Osteoblast (primary cell): ENCODE results near the gene PYROXD2. TPM values are rescaled to one million over a fixed set of nuclear protein-coding genes. Genes with fewer than 3 reads are reported as not detected.

Experiments
- DNase-seq: peaks from one replicate; pipeline ENCODE4 v3.0.0; 2011; ENCODE audit warnings: low spot score, mixed read lengths; ENCODE audit not compliant: insufficient read length; ENCODE audit errors: missing footprints
- H2AFZ ChIP-seq: 2 replicates; pipeline ENCODE4 v1.6.0; 2011; ENCODE audit warnings: mild to moderate bottlenecking, low read length
- H3K27ac ChIP-seq: 2 replicates; pipeline ENCODE4 v1.5.1; 2011; ENCODE audit warnings: mild to moderate bottlenecking, low read depth, low read length, moderate library complexity
- H3K27me3 ChIP-seq: 2 replicates; pipeline ENCODE4 v1.6.0; 2012; ENCODE audit warnings: mild to moderate bottlenecking, control low read depth, inconsistent platforms, low read length, moderate library complexity; ENCODE audit not compliant: insufficient read depth
- H3K36me3 ChIP-seq: 2 replicates; pipeline ENCODE4 v1.5.1; 2011; ENCODE audit warnings: mild to moderate bottlenecking, low read length, control low read depth, moderate library complexity; ENCODE audit not compliant: insufficient read depth
- H3K4me1 ChIP-seq: 2 replicates; pipeline ENCODE4 v1.5.1; 2011; ENCODE audit warnings: mild to moderate bottlenecking, low read length, control low read depth, moderate library complexity; ENCODE audit not compliant: insufficient read depth
- H3K4me2 ChIP-seq: 2 replicates; pipeline ENCODE4 v1.6.0; 2011; ENCODE audit warnings: mild to moderate bottlenecking, low read length; ENCODE audit not compliant: insufficient read depth
- H3K4me3 ChIP-seq: fragments of 200-600 bp; sonication (generic); 3 replicates; pipeline ENCODE4 v1.5.1; 2012; ENCODE audit warnings: mild to moderate bottlenecking, low read length, inconsistent platforms; ENCODE audit not compliant: insufficient read depth
- H3K79me2 ChIP-seq: 2 replicates; pipeline ENCODE4 v1.6.0; 2012; ENCODE audit warnings: mild to moderate bottlenecking, low read length, control low read depth, inconsistent platforms; ENCODE audit not compliant: insufficient read depth
- H3K9me3 ChIP-seq: 2 replicates; pipeline ENCODE4 v1.5.1; 2011; ENCODE audit warnings: low read depth, low read length, control low read depth
- H4K20me1 ChIP-seq: 2 replicates; pipeline ENCODE4 v1.6.0; 2012; ENCODE audit warnings: mild to moderate bottlenecking, low read length, control low read depth; ENCODE audit not compliant: insufficient read depth
- total RNA-seq: library from RNA; depleted of rRNA; stranded (reverse); fragments of >200 nt; gene quantifications from 2 replicates; pipeline ENCODE4 v1.2.3, GENCODE V29; 2012
- TF ChIP-seq, protein P1 (sequence below): IDR thresholded peaks from 2 replicates; pipeline ENCODE4 v1.5.1; 2011; ENCODE audit warnings: mild to moderate bottlenecking, low read depth, low read length, moderate library complexity; ENCODE audit errors: extremely low read depth

PYROXD2 gene
- total RNA-seq, 1 donor: 11.6 TPM

DNA sequence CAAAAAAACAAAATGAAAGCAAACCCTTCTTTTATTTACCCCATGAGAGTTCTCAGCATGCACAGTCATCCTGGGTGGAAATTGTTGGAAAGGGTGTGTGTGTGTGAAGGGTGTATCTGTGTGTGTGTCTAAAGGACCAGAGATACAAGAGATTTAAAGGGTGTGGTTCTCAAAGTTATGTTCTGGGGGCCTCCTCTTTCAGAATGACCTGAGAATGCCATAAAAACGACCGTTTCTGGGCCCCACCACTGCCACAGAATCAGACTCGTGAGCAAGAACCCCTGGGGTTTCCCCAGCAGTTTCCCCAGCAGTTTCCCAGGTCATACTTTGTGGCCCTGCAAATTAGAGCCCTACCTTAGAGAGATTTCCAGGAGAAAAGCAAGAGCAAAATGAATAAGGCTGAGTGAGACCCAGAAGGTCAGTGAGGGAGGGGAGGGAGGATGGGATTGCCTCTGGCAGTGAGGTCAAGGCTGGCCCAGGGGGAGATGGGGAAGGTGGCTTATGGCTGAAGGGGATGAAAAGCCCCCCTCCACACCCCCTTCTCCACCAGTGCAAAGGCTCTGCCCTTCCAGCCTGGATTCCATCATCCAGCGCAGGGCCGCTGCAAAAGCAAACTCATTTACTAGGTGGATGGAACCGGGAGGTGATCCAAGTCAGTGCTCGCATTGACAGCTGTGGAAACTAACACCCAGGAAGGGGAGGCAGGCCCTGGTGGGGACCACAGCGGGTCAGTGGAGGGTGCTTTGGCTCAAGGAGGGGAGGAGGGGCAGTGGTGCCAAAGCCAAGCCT, 10.2 kb downstream of the PYROXD2 start:
- DNase-seq: peak; percentile 90
- Histone ChIP-seq H3K27ac (peak overlapping the region; percentile 92), H3K4me3 (peak overlapping the region; percentile 52), H3K27me3 (no peaks in the 10 kb centered on the region), H3K4me2 (peak overlapping the region; percentile 71), H3K79me2 (no peaks in the 10 kb centered on the region), H4K20me1 (no peaks in the 10 kb centered on the region), H3K36me3 (peaks cover 3% of the 10 kb centered on the region), H3K4me1 (peaks cover 21% of the 10 kb centered on the region), H2AFZ (peak overlapping the region; percentile 27), H3K9me3 (no peaks in the 10 kb centered on the region)
- TF ChIP-seq, protein P1, sequence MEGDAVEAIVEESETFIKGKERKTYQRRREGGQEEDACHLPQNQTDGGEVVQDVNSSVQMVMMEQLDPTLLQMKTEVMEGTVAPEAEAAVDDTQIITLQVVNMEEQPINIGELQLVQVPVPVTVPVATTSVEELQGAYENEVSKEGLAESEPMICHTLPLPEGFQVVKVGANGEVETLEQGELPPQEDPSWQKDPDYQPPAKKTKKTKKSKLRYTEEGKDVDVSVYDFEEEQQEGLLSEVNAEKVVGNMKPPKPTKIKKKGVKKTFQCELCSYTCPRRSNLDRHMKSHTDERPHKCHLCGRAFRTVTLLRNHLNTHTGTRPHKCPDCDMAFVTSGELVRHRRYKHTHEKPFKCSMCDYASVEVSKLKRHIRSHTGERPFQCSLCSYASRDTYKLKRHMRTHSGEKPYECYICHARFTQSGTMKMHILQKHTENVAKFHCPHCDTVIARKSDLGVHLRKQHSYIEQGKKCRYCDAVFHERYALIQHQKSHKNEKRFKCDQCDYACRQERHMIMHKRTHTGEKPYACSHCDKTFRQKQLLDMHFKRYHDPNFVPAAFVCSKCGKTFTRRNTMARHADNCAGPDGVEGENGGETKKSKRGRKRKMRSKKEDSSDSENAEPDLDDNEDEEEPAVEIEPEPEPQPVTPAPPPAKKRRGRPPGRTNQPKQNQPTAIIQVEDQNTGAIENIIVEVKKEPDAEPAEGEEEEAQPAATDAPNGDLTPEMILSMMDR: no peak

GRCh38 chr10:98403812-98404504, 11.0 kb downstream of the PYROXD2 start:
- Histone ChIP-seq H4K20me1 (no peaks in the 10 kb centered on the region), H2AFZ (peak overlapping the region; percentile 27), H3K36me3 (no peaks in the 10 kb centered on the region), H3K27ac (peak overlapping the region; percentile 92), H3K4me2 (peak overlapping the region; percentile 71), H3K4me3 (peak overlapping the region; percentile 52), H3K9me3 (no peaks in the 10 kb centered on the region), H3K4me1 (peaks cover 21% of the 10 kb centered on the region), H3K79me2 (no peaks in the 10 kb centered on the region), H3K27me3 (no peaks in the 10 kb centered on the region)
- no peak for DNase-seq
- TF ChIP-seq, protein P1: no peak

GRCh38 chr10:98402931-98403718, 11.9 kb downstream of the PYROXD2 start:
- no peaks in the 10 kb centered on the region for H3K79me2 ChIP-seq
- H2AFZ ChIP-seq: peak overlapping the region; percentile 11
- H3K4me3 ChIP-seq: no peak overlapping the region
- no peaks in the 10 kb centered on the region for H3K36me3 ChIP-seq
- DNase-seq: no peak
- H3K27me3 ChIP-seq: no peaks in the 10 kb centered on the region
- TF ChIP-seq, protein P1: no peak
- peak overlapping the region; percentile 92 for H3K27ac ChIP-seq
- peaks cover 21% of the 10 kb centered on the region for H3K4me1 ChIP-seq
- no peaks in the 10 kb centered on the region for H4K20me1 ChIP-seq
- H3K4me2 ChIP-seq: peak overlapping the region; percentile 71
- H3K9me3 ChIP-seq: no peaks in the 10 kb centered on the region

DNA sequence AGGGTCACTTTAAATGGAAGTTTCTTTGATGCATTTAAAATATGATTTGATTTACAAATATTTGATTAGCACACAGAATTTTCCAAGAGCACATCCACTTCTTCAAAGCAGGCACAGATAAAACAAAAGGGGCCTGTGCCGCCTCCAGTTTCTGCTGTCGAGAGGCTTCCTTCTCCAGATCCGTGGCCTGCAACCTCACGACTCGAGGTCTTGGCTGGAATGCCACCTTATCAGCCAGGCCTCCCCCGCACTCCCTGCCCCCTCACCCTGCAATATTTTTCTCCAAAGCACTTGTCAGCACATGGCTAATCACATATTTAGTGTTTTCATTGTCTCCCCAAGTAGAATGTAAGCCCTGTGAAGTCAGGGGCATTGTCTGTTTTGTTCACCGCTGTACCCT, 12.5 kb downstream of the PYROXD2 start:
- Histone ChIP-seq H3K36me3 (no peaks in the 10 kb centered on the region), H3K79me2 (no peaks in the 10 kb centered on the region), H2AFZ (no peak overlapping the region), H3K4me1 (peaks cover 21% of the 10 kb centered on the region), H3K4me2 (no peak overlapping the region), H3K27me3 (no peaks in the 10 kb centered on the region), H4K20me1 (no peaks in the 10 kb centered on the region), H3K4me3 (no peak overlapping the region), H3K9me3 (no peaks in the 10 kb centered on the region), H3K27ac (no peak overlapping the region)
- DNase-seq: no peak
- TF ChIP-seq, protein P1: no peak
